ENCODE data around the gene RASSF4.

RASSF4 gene

DNA sequence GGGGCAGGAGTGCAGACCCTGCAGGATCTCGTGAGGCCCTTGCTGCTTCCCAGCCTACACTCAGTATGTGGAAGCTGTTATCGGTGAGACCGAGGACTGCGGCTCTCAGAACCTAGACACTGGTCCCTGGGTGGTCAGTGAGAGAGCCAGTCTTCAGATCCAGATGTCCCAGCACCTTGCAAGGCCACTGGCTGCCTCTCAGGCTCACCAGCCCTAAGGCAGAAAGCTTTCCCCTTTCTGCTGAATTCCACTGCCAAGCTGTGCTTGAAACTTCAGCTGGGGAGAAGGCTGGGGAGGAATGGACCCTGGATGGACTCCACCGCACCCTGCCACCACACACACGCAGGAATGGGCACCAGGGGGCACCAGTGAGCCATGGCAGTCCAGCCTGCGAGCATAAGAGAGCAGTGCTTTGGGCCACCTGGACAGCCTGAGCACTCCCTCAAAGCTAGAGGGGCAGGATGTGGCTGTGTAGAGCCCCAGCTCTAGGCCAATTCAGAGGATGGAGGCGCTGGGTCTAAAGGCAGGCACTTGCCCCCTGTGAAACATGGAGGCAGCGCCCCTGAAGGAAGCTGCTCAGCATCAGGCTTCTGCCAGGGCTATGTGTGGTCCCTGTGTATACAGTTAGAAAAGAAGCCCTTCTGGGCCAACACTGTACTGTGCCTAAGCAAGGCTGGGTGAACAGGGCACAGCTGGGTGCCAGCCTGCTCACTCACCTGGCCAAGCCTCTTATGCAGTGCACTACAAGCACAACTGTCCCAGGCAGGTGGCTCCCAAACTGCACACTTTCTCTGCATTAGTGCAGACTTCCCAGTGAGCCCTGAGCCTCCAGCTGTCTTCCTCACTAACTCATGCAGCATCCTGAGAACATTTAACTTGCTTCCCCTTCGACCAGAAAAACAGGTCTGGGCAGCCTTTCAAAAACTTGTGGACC is 26.8 kb upstream of the RASSF4 start:
- DNase-seq: peak; percentile 67 to 80
- TF ChIP-seq POLR2A (IDR thresholded peaks at IDR 0.05; ENCODE audit: low read length) (no peak), GATA1 (IDR thresholded peaks at IDR 0.05; ENCODE audit: low read depth, low read length) (no peak)

DNA sequence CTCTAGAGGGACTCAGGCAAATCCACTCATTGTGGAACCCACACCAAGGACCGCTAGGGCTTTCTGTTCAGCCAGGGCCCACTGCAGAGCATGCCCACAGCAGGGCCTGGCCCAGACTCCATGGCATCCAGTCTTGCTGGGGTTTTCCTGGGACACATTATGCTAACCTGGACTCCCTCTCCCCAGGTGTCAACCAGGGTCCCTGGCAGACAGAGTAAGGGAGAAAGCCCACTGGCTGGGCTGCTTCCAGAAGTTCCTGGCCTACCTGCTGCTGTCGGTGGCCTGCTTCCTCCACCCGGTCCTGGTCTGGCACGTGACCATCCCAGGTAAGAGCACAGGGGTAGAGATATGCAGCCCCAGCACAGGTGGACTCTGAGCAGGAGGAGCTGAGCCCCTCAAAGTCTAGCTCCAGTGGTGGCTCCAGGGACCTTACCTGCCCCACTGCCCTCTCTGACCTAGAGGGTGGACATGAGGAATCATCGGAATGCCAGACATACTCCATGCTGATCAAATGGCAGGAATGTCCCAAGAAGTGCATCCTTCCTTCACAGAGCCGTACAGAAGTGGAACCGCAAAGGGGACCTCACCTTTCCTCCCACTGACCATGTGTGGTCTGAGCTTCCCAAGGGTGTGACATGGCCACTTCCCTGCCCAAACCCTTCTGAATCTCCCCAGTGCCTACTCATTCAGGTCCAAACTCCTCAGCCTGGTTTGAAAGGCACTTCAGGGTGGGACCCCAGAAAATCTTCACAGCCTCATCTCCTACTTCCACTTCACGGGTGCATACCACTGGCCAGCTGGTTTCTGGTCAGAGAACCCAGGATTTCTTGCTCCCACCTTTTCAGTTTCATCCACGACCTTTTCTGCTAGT is 25.9 kb upstream of the RASSF4 start:
- no peak for DNase-seq
- TF ChIP-seq GATA1 (IDR thresholded peaks at IDR 0.05; ENCODE audit: low read depth, low read length) (no peak), POLR2A (IDR thresholded peaks at IDR 0.05; ENCODE audit: low read length) (no peak)

DNA sequence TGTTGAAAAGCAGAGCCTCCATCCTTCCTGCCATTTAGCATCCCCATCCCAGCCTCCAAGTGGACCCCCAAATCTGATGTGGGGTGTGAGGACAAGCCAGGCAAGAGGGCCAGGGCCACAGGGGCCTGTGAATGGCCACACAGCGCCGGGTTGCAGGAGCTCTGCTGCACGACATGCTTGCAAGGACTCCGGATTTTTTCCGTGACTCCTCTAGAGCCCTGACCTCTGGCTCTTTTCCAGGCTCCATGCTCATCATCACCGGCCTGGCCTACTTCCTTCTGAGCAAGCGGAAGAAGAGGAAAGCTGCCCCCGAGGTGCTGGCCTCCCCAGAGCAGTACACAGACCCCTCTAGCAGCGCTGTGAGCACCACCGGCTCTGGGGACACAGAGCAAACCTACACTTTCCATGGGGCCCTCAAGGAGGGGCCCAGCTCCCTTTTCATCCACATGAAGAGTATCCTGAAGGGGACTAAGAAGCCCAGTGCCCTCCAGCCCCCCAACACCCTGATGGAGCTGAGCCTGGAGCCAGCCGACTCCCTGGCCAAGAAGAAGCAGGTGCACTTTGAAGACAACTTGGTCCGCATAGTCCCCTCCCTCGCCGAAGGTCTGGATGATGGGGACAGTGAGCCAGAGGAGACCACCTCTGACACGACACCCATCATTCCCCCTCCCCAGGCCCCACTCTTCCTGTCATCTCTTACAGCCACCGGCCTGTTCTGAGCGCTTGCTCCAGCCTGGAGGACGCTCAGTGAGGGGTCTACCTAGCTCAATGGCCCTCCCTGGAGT is 25.0 kb upstream of the RASSF4 start:
- no peak for DNase-seq
- no peak for TF ChIP-seq GATA1 (IDR thresholded peaks at IDR 0.05; ENCODE audit: low read depth, low read length)
- no peak for TF ChIP-seq POLR2A (IDR thresholded peaks at IDR 0.05; ENCODE audit: low read length)

DNA sequence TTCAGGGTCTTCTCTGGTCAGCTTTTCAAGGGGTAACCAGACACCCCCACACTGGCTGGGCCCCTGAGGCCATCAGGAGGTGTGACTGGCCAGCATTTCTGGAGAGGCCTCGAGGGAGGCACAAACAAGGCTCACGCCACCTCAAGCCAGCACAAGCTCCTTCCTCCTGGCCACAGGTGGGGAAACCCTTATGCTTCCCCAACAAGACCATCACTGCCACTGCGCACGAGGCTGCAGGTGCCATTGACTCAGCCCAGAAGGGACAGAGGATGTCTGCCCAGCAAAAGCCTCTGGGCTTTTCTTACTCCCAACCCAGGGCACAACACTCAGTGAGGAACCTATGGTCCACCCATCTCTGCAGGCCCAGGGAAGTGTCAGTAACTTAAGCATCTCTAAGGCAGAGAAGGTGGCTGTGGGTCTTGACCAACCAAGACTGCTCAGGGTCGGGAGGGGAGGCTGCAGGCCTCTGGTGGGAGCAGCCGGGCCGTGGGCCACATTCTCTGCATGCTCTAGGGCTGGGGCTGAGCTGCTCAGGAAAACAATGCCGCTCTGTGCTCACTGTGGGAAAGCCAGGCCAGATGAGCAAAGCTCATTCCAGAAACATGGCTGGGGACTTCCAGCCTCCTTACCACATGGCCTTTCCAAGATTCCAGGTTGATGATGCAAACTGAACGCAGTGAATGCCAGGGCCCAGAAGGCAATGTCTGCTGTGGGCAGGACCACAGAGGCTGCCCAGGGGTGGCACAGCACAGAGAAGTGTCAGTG is 24.2 kb upstream of the RASSF4 start:
- DNase-seq: no peak
- no peak for TF ChIP-seq POLR2A (IDR thresholded peaks at IDR 0.05; ENCODE audit: low read length)

DNA sequence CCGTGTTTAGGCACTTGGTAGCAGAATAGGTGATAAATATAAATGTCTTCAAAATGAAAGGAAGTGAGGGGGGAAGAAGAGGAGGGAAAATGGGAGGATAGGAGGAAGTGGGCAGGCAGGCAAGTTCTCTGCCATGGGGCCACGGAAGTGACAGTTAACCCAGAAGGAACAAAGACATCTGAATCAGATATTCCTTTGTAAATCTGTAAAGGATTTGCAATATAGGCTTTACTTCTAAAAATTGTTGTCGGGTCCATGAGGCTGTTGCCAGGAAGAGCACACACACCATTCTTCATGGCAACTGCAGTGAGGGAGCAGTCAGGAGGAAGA is 23.7 kb upstream of the RASSF4 start:
- TF ChIP-seq GATA1 (IDR thresholded peaks at IDR 0.05; ENCODE audit: low read depth, low read length) (no peak), POLR2A (IDR thresholded peaks at IDR 0.05; ENCODE audit: low read length) (no peak)
- no peak for DNase-seq

DNA sequence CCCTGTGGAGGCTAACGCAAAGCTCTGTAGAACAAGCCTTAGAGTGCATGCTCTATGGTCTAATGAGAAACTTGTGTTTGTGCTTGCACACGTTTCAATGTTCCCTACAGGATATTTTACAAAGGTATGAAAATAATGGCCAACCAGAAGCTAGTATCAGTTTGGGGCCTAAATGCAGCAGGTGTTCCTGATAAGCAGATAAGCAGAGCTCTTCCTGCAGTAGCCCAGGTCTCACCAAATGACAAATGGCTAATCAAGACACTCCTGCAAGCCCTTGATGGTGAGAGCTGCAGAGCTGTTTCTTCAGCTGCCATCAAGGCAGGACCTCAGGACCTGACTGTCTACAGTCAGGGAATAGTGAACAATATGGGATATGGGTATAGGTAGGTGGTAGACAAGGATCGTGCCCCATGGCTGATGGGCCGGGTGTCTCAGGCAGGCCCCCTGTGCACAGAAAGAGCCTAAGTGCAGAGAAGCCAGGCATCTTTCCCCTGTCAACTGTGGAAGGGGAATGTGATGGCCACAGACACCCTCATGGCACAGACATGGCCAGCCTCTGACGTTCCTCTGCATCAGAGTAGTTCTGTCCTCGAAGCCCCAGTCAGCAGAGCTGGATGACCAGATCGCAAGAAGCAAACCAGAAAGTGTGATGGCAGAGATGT is 23.2 kb upstream of the RASSF4 start:
- no peak for DNase-seq

DNA sequence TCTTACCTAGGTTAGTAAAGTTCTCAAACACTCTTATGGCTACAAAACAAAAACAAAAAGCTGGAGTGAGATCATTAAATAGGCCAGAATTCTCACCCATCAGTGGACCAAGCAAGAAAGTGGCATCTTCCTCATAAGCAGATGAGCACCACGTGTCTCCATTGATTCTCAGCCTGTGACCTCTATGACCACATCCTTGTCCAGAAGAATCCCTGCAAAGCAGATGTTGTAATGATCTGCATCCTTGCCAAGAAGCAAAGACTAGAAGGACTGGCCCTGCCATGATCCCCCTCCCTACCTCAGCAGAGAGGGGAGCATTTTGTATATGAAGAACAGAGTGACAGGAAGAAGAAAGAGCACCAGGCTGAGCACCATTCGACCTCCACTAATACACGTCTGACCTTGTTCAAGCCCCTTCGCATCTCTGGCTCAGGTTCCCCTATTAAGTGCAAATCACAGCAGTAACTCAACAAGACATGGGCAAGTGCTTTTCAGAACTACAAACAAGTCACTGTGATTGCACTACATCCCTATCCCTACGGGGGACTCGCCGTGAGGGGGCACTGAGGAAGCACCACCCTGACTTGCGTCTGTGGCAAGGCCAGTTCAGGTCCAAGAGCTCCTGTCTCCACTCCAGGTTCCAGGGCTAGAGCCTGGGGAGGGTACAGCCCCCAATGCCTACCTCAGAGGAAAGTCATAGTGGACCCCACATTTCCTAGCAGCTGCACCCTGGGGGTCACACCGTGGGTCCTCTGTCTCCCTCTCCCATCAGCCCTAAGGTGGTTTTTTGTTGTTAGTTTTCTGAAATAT is 22.2 kb upstream of the RASSF4 start:
- TF ChIP-seq POLR2A (IDR thresholded peaks at IDR 0.05; ENCODE audit: low read length): no peak
- no peak for TF ChIP-seq GATA1 (IDR thresholded peaks at IDR 0.05; ENCODE audit: low read depth, low read length)
- no peak for DNase-seq

More for the DNA sequence above, 23.2 kb upstream of the RASSF4 start:
- TF ChIP-seq POLR2A (IDR thresholded peaks at IDR 0.05; ENCODE audit: low read length) (no peak), GATA1 (IDR thresholded peaks at IDR 0.05; ENCODE audit: low read depth, low read length) (no peak)

DNA sequence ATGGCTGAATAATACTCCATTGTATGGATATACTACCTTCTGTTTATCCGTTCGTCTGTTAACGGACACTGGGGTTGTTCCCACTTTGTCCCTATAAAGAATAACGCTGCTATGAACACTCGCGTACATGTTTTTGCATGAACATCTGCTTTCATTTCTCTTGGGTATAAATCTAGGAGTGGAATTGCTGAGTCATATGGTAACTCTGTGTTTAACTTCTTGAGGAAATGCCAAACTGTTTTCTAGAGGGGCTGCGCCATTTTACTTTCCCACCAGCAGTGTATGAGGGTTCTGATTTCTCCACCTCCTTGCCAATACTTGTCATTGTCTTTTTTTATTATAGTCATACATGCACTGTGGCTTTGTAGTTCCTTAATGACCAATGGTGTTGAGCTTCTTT is 20.6 kb upstream of the RASSF4 start:
- no peak for TF ChIP-seq GATA1 (IDR thresholded peaks at IDR 0.05; ENCODE audit: low read depth, low read length)
- no peak for TF ChIP-seq POLR2A (IDR thresholded peaks at IDR 0.05; ENCODE audit: low read length)
- no peak for DNase-seq

DNA sequence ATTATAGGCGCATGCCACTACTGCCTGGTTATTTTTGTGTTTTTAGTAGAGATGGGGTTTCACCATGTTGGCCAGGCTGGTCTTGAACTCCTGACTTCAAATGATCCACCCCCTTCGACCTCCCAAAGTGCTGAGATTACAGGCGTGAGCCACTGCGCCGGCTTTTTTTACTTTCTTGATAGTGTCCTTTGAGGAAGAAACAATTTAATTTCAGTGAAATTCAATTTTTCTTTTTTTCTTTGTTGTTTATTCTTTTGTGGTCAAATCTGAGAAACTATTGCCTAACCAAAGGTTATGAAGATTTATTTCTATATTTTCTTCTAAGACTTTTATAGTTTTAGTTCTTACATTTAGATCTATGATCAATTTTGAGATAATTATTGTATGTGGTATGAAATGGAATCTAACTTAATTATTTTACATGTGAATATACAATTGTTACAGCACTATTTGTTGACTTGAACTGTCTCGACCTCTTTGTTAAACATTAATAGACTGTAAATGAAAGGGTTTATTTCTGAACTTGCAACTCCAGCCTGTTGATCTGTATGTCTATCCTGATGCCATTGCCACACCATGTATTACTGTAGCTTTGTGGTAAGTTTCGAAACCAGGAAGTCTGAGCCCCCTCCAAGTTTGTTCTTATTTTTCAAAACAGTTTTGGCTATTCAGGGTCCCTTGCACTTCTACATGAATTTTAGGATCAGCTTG is 19.8 kb upstream of the RASSF4 start:
- no peak for DNase-seq
- no peak for TF ChIP-seq POLR2A (IDR thresholded peaks at IDR 0.05; ENCODE audit: low read length)
- no peak for TF ChIP-seq GATA1 (IDR thresholded peaks at IDR 0.05; ENCODE audit: low read depth, low read length)

DNA sequence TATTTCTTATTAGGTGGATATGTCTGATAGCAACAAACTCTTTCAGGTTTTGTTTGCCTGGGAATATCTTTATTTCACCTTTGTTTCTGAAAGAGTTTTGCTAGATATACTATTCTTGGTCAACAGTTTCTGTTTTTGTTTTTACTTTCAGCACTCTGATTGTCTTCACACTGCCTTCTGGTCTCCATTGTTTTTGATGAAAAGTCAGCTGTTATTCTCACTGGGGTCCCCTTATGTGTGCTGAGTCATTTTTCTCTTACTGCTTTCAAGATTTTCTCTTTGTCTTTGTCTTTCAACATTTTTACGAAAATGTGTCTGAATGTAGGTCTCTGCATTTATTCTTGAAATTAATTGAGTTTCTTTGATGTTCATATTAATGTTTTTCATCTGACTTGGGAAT is 15.2 kb upstream of the RASSF4 start:
- no peak for DNase-seq
- no peak for TF ChIP-seq GATA1 (IDR thresholded peaks at IDR 0.05; ENCODE audit: low read depth, low read length)
- TF ChIP-seq POLR2A (IDR thresholded peaks at IDR 0.05; ENCODE audit: low read length): no peak

DNA sequence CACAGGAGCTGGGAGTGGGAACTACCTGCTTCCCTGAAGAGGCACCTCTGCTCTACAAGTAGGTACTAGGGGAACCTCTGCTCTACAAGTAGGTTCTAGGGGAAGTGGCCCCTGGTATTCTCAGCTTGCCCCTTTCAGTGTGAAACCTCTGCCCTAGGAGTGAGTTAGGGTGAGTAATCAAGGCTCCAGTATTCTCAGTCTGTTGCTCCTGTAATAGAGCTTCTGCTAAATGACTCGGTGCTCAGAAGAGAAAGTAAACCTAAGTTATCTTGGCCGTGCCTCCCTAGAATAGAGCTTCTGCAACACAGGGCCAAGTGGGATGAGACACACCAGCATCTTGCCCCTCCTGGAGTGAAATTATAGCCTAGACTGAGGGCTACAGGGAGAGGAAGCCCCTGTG is 13.4 kb upstream of the RASSF4 start:
- TF ChIP-seq POLR2A (IDR thresholded peaks at IDR 0.05; ENCODE audit: low read length) (no peak), GATA1 (IDR thresholded peaks at IDR 0.05; ENCODE audit: low read depth, low read length) (no peak)
- DNase-seq: no peak
